Naive B cell (primary cell): ENCODE measurements around the gene MAPK4. TPM values are rescaled to one million over a fixed set of nuclear protein-coding genes. Genes with fewer than 3 reads are reported as not detected.
A peak's percentile ranks its signal among the peaks of the same experiment; 100 is the strongest.

Experiments
- ATAC-seq, 2 donors: fragments of 150-1000 bp; cut with Tn5 transposase; 2 replicates each; pipeline ENCODE4 v1.10.0; 2021; ENCODE audit warnings: low read depth in 2 of 2, mild to moderate bottlenecking in 2 of 2, moderate library complexity in 2 of 2
- DNase-seq: peaks from one replicate; pipeline ENCODE4 v3.0.0; 2022
- H3K27ac Mint-ChIP-seq, 6 donors: one replicate each; pipeline ENCODE4 v1.8.0; 2020 to 2022; ENCODE audit warnings: mild to moderate bottlenecking in 6 of 6, mixed read lengths in 6 of 6, moderate library complexity in 5 of 6, inconsistent platforms in 2 of 6
- H3K27me3 Mint-ChIP-seq, 3 donors: one replicate each; pipeline ENCODE4 v1.8.0; 2021 to 2022; ENCODE audit warnings: mixed read lengths in 3 of 3, mild to moderate bottlenecking in 1 of 3
- H3K36me3 Mint-ChIP-seq, 2 donors: one replicate each; pipeline ENCODE4 v1.8.0; 2020 to 2022; ENCODE audit warnings: mixed read lengths in 2 of 2, inconsistent platforms in 1 of 2, mild to moderate bottlenecking in 1 of 2
- H3K4me1 Mint-ChIP-seq, 3 donors: one replicate each; pipeline ENCODE4 v1.8.0; 2020 to 2022; ENCODE audit warnings: mixed read lengths in 3 of 3, inconsistent platforms in 1 of 3, mild to moderate bottlenecking in 1 of 3, moderate library complexity in 1 of 3
- H3K4me3 Mint-ChIP-seq, 8 donors: one replicate each; pipeline ENCODE4 v1.8.0; 2020 to 2022; ENCODE audit warnings: mild to moderate bottlenecking in 8 of 8, mixed read lengths in 8 of 8, moderate library complexity in 8 of 8, inconsistent platforms in 2 of 8
- H3K9me3 Mint-ChIP-seq, 7 donors: one replicate each; pipeline ENCODE4 v1.8.0; 2020 to 2022; ENCODE audit warnings: mixed read lengths in 7 of 7, mild to moderate bottlenecking in 5 of 7, inconsistent platforms in 2 of 7, moderate library complexity in 1 of 7
- polyA plus RNA-seq, 6 donors: library from polyadenylated mRNA; unstranded; fragments of 300-500 nt; fragmentation: Illumina TruSeq; gene quantifications; one replicate each; pipeline ENCODE4 v1.2.3, GENCODE V29; 2021; ENCODE audit warnings: low read depth in 6 of 6

MAPK4 gene
- polyA plus RNA-seq, 6 donors from 2014 or later: not detected

DNA sequence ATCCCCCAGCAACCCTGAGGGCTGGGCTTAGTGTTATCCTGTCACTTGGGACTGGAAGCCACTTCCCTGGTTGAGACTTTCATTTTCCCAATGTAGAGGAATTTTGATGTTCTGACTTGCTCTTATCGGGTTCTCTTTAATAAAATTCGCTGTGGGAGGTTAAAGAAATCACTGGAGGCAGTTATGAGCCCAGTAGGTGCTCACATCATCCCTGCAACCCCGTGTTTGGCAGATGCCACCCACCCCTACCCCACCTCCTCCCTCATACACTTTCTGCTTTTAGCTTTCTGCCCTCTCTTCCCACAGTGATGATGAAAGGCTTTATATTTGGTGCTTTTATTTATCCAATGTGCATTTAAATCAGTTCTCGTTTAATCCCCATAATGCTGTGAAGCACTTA, 106.6 kb downstream of the MAPK4 start:
- no peak for ATAC-seq
- Mint-ChIP-seq H3K27ac (no peak overlapping the region), H3K36me3 (no peaks in the 10 kb centered on the region), H3K4me3 (no peak overlapping the region), H3K27me3 (peaks cover 5 to 12% (median 10%) of the 10 kb centered on the region in 3 donors), H3K9me3 (peaks cover 0 to 14% (median 6%) of the 10 kb centered on the region in 7 donors), H3K4me1 (no peaks in the 10 kb centered on the region)
- DNase-seq: no peak

DNA sequence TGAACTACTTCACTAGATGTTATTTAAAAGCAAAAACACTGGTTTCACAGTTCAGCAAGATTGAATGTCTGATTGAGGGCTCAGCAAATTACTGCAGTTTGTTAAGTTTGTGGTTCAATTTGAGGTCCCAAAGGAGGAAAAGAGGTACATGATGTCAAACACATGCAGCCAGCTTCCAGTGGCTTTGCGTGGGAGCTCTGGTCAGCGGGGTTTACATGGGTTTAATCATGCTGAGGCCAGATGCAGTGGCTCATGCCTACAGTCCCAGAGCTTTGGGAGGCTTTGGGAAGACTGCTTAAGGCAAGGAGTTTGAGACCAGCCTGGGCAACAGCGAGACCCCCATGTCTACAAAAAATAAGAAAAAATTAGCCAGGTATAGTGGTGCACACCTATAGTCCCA, 111.5 kb downstream of the MAPK4 start:
- peaks cover 0 to 2% (median 0%) of the 10 kb centered on the region in 7 donors for H3K9me3 Mint-ChIP-seq
- no peaks in the 10 kb centered on the region for H3K4me1 Mint-ChIP-seq
- no peak overlapping the region for H3K27ac Mint-ChIP-seq
- no peaks in the 10 kb centered on the region for H3K36me3 Mint-ChIP-seq
- no peak overlapping the region for H3K4me3 Mint-ChIP-seq
- ATAC-seq: no peak
- peaks cover 0 to 8% (median 8%) of the 10 kb centered on the region in 3 donors for H3K27me3 Mint-ChIP-seq
- DNase-seq: no peak

DNA sequence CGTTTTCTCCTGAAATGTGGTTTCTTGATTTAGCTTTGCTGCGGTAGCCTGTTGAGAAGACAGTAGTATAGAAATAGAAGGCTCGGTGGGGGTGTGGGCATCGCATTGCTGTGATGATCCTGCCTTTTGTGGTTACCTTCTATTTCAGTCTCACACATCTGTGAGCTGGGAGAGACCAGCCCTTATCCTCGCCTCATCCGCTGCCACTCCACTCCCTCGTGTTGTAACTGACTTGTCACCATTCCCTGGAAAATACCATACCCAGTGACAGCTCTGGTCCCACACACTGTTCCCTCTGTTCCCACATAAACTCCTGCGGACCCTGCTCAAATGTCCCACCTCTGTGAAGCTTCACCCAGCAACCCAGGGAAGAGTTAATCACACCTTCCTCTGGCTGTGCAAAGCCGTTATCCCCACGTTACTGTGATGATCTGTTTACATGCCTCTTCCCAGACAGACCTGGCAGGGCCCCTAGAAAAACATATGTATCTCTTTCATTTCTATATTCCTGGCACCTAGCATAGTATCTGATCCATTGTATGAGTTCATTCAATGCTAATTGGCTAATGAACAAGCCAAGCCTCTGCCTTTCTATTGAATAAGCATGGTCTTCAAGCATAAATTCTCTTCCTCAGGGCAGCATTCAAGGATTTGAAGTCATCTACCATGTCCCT, 114.6 kb downstream of the MAPK4 start:
- Mint-ChIP-seq H3K36me3 (no peaks in the 10 kb centered on the region), H3K4me3 (no peak overlapping the region), H3K27me3 (peaks cover 0 to 12% (median 10%) of the 10 kb centered on the region in 3 donors), H3K27ac (peak overlapping the region in 2 of 6 donors; percentile 37 to 55), H3K9me3 (peaks cover 0 to 2% (median 0%) of the 10 kb centered on the region in 7 donors), H3K4me1 (no peaks in the 10 kb centered on the region)
- DNase-seq (no peak), ATAC-seq (no peak)

DNA sequence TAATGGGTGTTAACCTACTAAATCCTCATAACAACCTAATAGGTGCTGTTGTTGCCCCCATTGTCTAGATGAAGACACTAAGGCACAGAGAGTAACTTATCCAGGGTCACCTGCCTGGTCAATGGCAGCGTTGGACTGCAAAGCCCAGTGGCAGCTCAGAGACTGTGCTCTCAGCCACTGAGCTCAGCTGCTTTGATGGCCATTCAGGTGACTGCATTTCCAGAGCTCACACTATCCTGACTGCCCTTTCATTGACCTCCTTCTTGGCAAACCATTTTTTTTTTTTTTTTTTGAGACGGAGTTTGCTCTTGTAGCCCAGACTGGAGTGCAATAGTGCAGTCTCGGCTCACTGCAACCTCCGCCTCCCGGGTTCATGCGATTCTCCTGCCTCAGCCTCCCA, 115.2 kb downstream of the MAPK4 start:
- Mint-ChIP-seq H3K27ac (no peak overlapping the region), H3K9me3 (peaks cover 0 to 2% (median 0%) of the 10 kb centered on the region in 7 donors), H3K4me1 (no peaks in the 10 kb centered on the region), H3K27me3 (peaks cover 0 to 12% (median 10%) of the 10 kb centered on the region in 3 donors), H3K4me3 (peak overlapping the region in 1 of 8 donors; percentile 3), H3K36me3 (no peaks in the 10 kb centered on the region)
- ATAC-seq: no peak
- no peak for DNase-seq

DNA sequence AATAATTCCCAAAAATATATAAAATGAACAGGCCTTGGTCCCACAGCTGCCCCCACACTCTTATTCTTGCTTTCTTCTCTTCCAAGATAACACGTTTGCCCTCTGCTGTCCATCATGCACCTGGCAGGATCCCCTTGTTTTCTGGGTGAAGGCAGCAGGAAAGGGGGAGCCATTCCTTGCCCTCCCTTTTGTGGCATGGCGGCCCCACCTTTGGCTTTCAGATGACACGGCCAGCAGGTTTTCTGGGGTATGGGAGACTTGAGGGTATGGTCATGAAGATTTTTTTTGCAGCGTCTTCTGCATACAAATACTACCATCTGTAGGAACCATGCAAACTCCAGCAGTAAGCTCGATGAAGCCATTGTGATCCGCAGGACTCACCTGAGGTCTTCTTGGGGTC, 118.8 kb downstream of the MAPK4 start:
- no peaks in the 10 kb centered on the region for H3K4me1 Mint-ChIP-seq
- H3K4me3 Mint-ChIP-seq: no peak overlapping the region
- peak overlapping the region in 1 of 6 donors; percentile 81 for H3K27ac Mint-ChIP-seq
- H3K27me3 Mint-ChIP-seq: peaks cover 0 to 13% (median 10%) of the 10 kb centered on the region in 3 donors
- peaks cover 0 to 2% (median 0%) of the 10 kb centered on the region in 7 donors for H3K9me3 Mint-ChIP-seq
- H3K36me3 Mint-ChIP-seq: no peaks in the 10 kb centered on the region
- ATAC-seq: no peak
- DNase-seq: no peak

DNA sequence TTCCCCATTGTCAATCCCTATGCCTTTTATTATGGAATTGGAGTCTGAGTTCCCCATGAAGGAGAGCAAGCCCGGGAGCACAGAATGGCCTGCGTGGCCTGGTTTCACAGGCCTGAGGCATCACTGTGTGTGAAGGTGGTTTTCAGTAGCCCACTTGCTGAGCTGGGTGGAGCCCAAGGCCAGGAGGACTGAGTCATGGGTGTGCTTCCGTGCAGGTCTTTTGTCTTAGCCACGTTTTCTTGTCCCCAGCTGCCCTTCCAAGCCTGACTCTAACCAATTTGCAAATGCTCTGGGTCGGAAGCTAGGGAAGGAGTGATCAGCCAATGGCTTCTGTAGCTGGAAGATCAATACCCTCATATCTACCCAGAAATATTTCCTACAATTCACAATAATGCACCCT, 119.2 kb downstream of the MAPK4 start:
- no peaks in the 10 kb centered on the region for H3K4me1 Mint-ChIP-seq
- no peak for ATAC-seq

DNA sequence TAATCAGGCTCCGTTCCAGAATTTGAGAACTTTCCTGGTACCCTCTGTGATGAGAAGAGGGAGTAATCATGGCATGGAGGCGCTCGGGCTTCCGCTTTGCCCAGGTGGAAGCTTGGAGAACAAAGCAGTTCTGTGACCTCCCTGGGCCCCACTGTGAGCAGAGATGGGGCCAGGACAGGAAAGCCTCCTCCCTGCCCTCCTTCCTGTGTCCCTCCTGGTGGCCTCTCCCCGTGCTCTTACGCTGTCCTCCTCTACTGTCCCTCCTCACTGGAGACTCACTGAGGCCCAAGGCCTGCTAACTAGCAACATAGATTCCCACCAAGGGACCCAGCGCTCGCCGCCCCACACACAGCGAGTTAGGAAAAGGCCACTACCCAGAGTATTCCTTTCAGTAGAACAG, 119.8 kb downstream of the MAPK4 start:
- ATAC-seq: no peak
- DNase-seq: no peak
- Mint-ChIP-seq H3K36me3 (no peaks in the 10 kb centered on the region), H3K9me3 (peaks cover 0 to under 1% (median 0%) of the 10 kb centered on the region in 7 donors), H3K27me3 (peaks cover 0 to 15% (median 10%) of the 10 kb centered on the region in 3 donors), H3K4me3 (no peak overlapping the region), H3K4me1 (no peaks in the 10 kb centered on the region), H3K27ac (no peak overlapping the region)

More for the DNA sequence above, 119.2 kb downstream of the MAPK4 start:
- Mint-ChIP-seq H3K27me3 (peaks cover 0 to 17% (median 10%) of the 10 kb centered on the region in 3 donors), H3K9me3 (peaks cover 0 to 2% (median 0%) of the 10 kb centered on the region in 7 donors), H3K36me3 (no peaks in the 10 kb centered on the region), H3K27ac (peak overlapping the region in 1 of 6 donors; percentile 30), H3K4me3 (no peak overlapping the region)
- DNase-seq: no peak

DNA sequence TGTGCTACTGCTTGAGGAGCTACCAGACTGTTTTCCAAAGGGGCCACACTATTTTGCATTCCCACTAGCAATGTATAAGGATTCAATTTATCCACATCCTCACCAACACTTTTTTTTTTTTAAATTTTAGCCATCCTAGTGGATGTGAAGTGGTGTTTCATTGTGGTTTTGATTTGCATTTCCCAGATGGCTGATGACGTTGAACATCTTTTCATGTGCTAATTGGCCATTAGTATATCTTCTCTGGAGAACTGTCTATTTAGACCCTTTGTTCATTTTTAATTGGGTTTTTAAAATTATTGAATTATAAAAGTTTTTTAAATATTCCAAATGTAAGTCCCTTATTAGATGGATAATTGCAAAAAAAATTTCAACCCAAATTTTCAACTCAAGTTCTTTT, 121.1 kb downstream of the MAPK4 start:
- Mint-ChIP-seq H3K27ac (no peak overlapping the region), H3K36me3 (no peaks in the 10 kb centered on the region), H3K27me3 (peaks cover 7 to 24% (median 10%) of the 10 kb centered on the region in 3 donors), H3K9me3 (peaks cover 0 to 4% (median 0%) of the 10 kb centered on the region in 7 donors), H3K4me3 (no peak overlapping the region), H3K4me1 (no peaks in the 10 kb centered on the region)
- ATAC-seq (no peak), DNase-seq (no peak)

DNA sequence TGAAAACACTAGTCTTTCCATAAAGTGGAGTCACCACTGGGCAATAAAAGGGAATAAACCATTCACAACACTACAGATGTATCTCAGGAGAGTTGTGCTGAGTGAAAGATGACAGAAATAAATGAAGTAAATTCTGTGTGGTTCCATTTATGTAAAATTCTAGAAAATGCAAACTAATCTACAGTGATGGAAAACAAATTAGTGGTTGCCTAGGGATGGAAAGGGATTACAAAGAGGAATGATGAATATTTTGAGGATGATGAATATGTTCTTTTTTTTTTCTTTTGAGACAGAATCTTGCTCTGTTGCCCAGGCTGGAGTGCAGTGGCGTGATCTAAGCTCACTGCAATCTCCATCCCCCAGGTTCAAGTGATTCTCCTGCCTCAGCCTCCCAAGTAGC, 123.0 kb downstream of the MAPK4 start:
- H3K27ac Mint-ChIP-seq: no peak overlapping the region
- no peaks in the 10 kb centered on the region for H3K4me1 Mint-ChIP-seq
- no peak for ATAC-seq
- H3K4me3 Mint-ChIP-seq: no peak overlapping the region
- H3K9me3 Mint-ChIP-seq: peaks cover 0 to 4% (median 0%) of the 10 kb centered on the region in 7 donors
- no peaks in the 10 kb centered on the region for H3K36me3 Mint-ChIP-seq
- DNase-seq: no peak
- peaks cover 13 to 30% (median 14%) of the 10 kb centered on the region in 3 donors for H3K27me3 Mint-ChIP-seq

DNA sequence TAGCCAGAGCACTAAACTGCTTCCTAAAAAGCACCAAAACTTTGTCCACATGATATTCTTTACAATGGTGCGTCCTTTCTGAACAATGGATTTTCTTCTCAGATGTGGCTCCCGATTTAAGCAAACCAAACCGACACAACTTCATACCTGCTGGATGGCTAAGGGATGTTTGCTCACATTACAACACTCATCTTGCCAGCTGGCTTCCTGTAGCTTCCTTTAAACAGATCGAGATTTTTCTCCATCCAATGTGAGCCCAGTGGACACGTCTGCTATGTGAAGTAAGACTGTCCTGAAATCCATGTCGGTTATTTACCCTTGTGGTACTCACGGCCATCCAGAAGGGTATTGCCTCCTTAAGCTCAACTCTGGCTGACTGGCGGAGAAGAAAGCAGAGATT, 126.5 kb downstream of the MAPK4 start:
- Mint-ChIP-seq H3K27ac (no peak overlapping the region), H3K36me3 (no peaks in the 10 kb centered on the region)

DNA sequence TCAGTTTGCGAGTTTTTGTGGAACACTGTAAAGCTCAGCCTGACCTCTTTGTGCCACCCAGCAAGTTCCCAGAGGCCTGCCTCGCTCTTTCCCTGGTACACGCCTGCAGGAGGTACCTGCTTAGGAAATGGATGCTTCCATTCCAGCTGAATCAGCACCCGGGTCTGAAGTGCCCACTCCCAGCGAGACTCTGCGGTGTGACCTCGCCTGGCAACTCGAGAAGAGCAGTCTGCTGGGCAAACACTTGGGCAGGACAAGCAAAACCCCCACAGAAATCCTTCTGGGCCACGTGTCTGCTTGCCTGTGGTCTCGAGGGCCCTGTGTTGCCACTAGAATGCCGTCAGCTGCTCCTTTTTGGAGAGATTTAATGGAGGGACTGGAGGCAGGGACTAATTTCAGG, 127.6 kb downstream of the MAPK4 start:
- ATAC-seq: no peak
- no peak overlapping the region for H3K27ac Mint-ChIP-seq

More for the DNA sequence above, 126.5 kb downstream of the MAPK4 start:
- Mint-ChIP-seq H3K9me3 (peaks cover 0 to 4% (median 0%) of the 10 kb centered on the region in 7 donors), H3K4me3 (no peak overlapping the region), H3K4me1 (no peaks in the 10 kb centered on the region), H3K27me3 (peaks cover 8 to 36% (median 22%) of the 10 kb centered on the region in 3 donors)
- ATAC-seq (no peak), DNase-seq (no peak)

DNA sequence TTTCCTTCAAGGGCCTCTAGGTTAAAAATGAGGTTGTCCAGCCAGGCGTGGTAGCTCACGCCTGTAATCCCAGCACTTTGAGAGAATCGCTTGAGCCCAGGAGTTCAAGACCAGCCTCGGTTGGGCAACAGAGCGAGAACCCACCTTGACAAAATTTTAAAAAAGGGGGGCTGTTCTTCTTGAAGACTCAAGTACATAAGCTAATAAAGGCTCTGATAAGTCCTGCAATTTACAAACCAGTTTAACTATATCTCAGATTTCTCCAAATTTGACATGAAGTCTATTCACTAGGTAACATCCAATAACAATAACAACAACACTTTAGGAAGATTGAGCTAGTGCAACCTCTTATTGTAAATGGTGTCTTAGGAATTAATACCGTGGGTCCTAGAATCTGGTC, 129.7 kb downstream of the MAPK4 start:
- no peak overlapping the region for H3K4me3 Mint-ChIP-seq
- no peaks in the 10 kb centered on the region for H3K4me1 Mint-ChIP-seq
- DNase-seq (no peak), ATAC-seq (no peak)
- no peak overlapping the region for H3K27ac Mint-ChIP-seq
- H3K27me3 Mint-ChIP-seq: peaks cover 20 to 31% (median 29%) of the 10 kb centered on the region in 3 donors
- H3K36me3 Mint-ChIP-seq: no peaks in the 10 kb centered on the region
- H3K9me3 Mint-ChIP-seq: peaks cover 0 to 4% (median 1%) of the 10 kb centered on the region in 7 donors

More for the DNA sequence above, 127.6 kb downstream of the MAPK4 start:
- Mint-ChIP-seq H3K4me3 (no peak overlapping the region), H3K9me3 (peaks cover 0 to 4% (median 0%) of the 10 kb centered on the region in 7 donors), H3K4me1 (no peaks in the 10 kb centered on the region), H3K36me3 (no peaks in the 10 kb centered on the region), H3K27me3 (peaks cover 8 to 36% (median 26%) of the 10 kb centered on the region in 3 donors)
- no peak for DNase-seq

DNA sequence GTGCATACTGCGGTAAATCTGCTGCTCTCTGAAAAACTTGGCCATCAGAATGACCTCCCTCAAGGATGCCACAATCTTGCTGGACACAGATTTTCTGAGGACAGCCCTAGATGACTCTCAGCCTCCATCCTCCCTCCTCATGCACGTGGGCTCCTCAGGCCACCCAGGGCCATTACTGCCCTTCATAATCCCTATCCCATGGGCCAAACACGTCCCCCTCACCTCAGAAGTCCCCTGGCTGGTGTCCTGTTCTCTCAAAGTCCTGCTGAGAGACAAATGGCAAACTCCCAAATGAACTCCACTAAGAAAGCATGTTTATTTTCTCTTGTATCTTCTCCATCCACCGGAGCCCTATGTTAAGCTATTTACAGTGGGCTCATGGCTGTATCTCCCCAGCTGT, 134.3 kb downstream of the MAPK4 start:
- no peak overlapping the region for H3K4me3 Mint-ChIP-seq
- ATAC-seq: no peak
- peaks cover 18 to 22% (median 21%) of the 10 kb centered on the region in 3 donors for H3K27me3 Mint-ChIP-seq
- H3K9me3 Mint-ChIP-seq: peaks cover 0 to 2% (median 0%) of the 10 kb centered on the region in 7 donors
- no peaks in the 10 kb centered on the region for H3K36me3 Mint-ChIP-seq
- no peak for DNase-seq
- peak overlapping the region in 1 of 6 donors; percentile 35 for H3K27ac Mint-ChIP-seq
- H3K4me1 Mint-ChIP-seq: peaks cover 0 to 4% (median 0%) of the 10 kb centered on the region in 3 donors
